A673 (cell line): ENCODE results near the gene MPHOSPH10. TPM values are rescaled to one million over a fixed set of nuclear protein-coding genes. Genes with fewer than 3 reads are reported as not detected.
A peak's percentile ranks its signal among the peaks of the same experiment; 100 is the strongest.

Source experiments
- BruUV-seq: library from RNA; stranded (reverse); fragments of 400-500 nt; replicated peaks from 2 replicates; lab custom pipeline; 2021; lab: Mats Ljungman, UMichigan
- CTCF ChIA-PET: fragments of 300-600 bp; sonication (Branson Sonifier 250); formaldehyde crosslinking; loops from one replicate; lab custom pipeline; 2022; ENCODE audit warnings: antibody characterized with exemption; lab: Charles Lee
- POLR2A ChIA-PET: fragments of 300-600 bp; sonication (Branson Sonifier 250); formaldehyde crosslinking; loops from one replicate; lab custom pipeline; 2022; ENCODE audit warnings: antibody characterized with exemption; ENCODE audit not compliant: low non-redundant PET; lab: Charles Lee
- DNase-seq: peaks from one replicate; pipeline ENCODE4 v3.0.0-alpha.2; 2015; ENCODE audit warnings: low spot score
- H3K27ac ChIP-seq: fragments of 200-600 bp; sonication (generic); 2 replicates; pipeline ENCODE4 v1.5.1; 2016; ENCODE audit warnings: mixed run types, low read depth, mild to moderate bottlenecking, mixed read lengths, antibody characterized with exemption, low read length; ENCODE audit not compliant: poor library complexity, severe bottlenecking
- H3K27me3 ChIP-seq: fragments of 200-600 bp; sonication (generic); replicated peaks from 2 replicates; pipeline ENCODE4 v1.6.1; 2017; ENCODE audit warnings: mixed run types, low read depth, mild to moderate bottlenecking, mixed read lengths, antibody characterized with exemption, low read length; ENCODE audit not compliant: insufficient read depth, poor library complexity
- H3K36me3 ChIP-seq: fragments of 200-600 bp; sonication (generic); 2 replicates; pipeline ENCODE4 v1.6.1; 2016; ENCODE audit warnings: mixed run types, mild to moderate bottlenecking, mixed read lengths, antibody characterized with exemption, low read length; ENCODE audit not compliant: insufficient read depth, poor library complexity, severe bottlenecking
- H3K4me1 ChIP-seq: fragments of 200-600 bp; sonication (generic); 2 replicates; pipeline ENCODE4 v1.6.1; 2017; ENCODE audit warnings: mixed run types, mild to moderate bottlenecking, mixed read lengths, antibody characterized with exemption, low read length; ENCODE audit not compliant: insufficient read depth, poor library complexity, severe bottlenecking
- H3K4me3 ChIP-seq: fragments of 200-600 bp; sonication (generic); 2 replicates; pipeline ENCODE4 v1.5.1; 2016; ENCODE audit warnings: low read depth, mixed run types, mild to moderate bottlenecking, mixed read lengths, low read length; ENCODE audit not compliant: poor library complexity, severe bottlenecking
- H3K9me3 ChIP-seq: fragments of 200-600 bp; sonication (generic); 2 replicates; pipeline ENCODE4 v1.6.1; 2016; ENCODE audit warnings: mixed run types, low read depth, mild to moderate bottlenecking, mixed read lengths, antibody characterized with exemption, low read length; ENCODE audit not compliant: poor library complexity, severe bottlenecking
- EZH2 ChIP-seq: fragments of 200-600 bp; sonication (generic); IDR thresholded peaks from 2 replicates; pipeline ENCODE4 v1.6.1; 2017; ENCODE audit warnings: borderline replicate concordance, low read depth, mild to moderate bottlenecking, mixed read lengths, antibody characterized with exemption, low read length; ENCODE audit not compliant: poor library complexity, severe bottlenecking
- intact Hi-C: fragments of 100-400 bp; cut with micrococcal nuclease; formaldehyde crosslinking; loops from one replicate; pipeline ENCODE4 v1.10.0; 2022; ENCODE audit not compliant: unreplicated experiment
- total RNA-seq: library from RNA; stranded (reverse); gene quantifications from 2 replicates; pipeline ENCODE4 v1.2.3, GENCODE V29; 2021
- TF ChIP-seq, protein P1 (sequence below): fragments of 300-800, 200-600 bp; sonication (generic); conservative IDR thresholded peaks from 2 replicates; pipeline ENCODE4 v1.5.1; 2017; ENCODE audit warnings: low read depth, mild to moderate bottlenecking, antibody characterized with exemption, low read length, moderate library complexity, mixed read lengths

Gene MPHOSPH10
- total RNA-seq, 1 experiment from 2014 or later, result 66.3 TPM

DNA sequence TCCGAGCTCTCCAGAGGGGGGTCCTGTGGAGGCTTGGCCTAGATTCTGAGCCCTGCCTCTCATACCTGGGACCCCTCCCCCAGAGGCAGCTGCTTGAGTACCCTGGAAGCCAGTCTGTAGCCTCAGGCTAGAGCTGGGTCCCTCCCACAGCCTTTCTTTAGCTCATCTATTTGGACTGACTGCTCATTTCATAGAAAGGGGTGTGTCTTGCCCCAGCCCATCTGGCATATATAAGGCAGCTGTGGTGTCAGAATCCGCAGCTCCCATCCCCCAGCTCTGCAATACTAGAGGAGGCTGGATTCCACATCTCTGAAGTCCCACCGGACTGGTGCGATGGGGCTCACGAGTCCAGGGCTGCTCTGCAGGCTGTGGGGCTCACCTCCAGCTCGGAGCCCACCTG lies 26.1 kb downstream of the MPHOSPH10 start:
- DNase-seq, result peak; percentile 73
- intact Hi-C loops, result loop anchor here (10.0 kb wide), 1 partner anchor 138 kb away; no protein-coding TSS in a partner anchor
- Histone ChIP-seq H3K9me3 (no peaks in the 10 kb centered on the region), H3K36me3 (no peaks in the 10 kb centered on the region), H3K27me3 (no peaks in the 10 kb centered on the region), H3K27ac (no peak overlapping the region), H3K4me3 (peak overlapping the region; percentile 17), H3K4me1 (peaks cover 6% of the 10 kb centered on the region)
- BruUV-seq, result no TSS peak
- TF ChIP-seq EZH2, result no peak
- TF ChIP-seq, protein P1, sequence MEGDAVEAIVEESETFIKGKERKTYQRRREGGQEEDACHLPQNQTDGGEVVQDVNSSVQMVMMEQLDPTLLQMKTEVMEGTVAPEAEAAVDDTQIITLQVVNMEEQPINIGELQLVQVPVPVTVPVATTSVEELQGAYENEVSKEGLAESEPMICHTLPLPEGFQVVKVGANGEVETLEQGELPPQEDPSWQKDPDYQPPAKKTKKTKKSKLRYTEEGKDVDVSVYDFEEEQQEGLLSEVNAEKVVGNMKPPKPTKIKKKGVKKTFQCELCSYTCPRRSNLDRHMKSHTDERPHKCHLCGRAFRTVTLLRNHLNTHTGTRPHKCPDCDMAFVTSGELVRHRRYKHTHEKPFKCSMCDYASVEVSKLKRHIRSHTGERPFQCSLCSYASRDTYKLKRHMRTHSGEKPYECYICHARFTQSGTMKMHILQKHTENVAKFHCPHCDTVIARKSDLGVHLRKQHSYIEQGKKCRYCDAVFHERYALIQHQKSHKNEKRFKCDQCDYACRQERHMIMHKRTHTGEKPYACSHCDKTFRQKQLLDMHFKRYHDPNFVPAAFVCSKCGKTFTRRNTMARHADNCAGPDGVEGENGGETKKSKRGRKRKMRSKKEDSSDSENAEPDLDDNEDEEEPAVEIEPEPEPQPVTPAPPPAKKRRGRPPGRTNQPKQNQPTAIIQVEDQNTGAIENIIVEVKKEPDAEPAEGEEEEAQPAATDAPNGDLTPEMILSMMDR, result no peak
- POLR2A ChIA-PET, result no interaction called here
- CTCF ChIA-PET, result interaction anchor here (0.6 to 1.6 kb wide), 3 partner anchors 56 to 293 kb away, joined by 3 to 11 read pairs (median 4); no protein-coding TSS in a partner anchor

DNA sequence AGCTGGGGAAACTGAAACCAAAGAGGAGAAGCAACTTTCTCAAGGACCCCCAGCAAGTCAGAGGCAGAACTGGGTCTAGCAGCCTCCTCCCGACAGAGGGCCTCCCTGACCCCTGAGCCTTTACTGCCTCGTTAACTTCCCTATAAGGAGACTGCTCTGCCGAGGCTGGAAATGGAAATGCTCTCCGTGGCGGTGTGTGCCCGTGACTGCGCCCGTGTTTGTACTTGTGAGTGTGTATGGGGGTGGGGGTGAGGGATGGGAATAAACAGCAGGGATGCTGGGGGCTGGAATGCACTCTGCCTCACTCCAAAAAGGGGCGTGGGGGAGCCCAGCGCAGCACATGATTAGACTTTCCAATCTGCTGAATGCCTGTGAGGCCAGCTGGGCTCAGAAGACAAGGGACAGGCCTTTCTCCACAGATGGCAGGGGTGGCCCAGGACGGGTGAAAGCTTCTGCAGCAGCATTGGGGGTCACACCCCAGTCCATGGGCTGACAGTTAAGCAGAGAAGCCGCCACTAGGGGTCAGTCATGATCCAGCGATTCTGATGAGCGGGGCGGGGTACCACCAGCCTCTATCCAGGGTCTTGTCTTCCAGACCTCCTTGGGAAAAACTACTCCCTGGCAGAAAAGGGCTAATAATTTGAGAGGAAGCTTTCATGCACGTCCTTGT lies 26.8 kb downstream of the MPHOSPH10 start:
- H3K9me3 ChIP-seq, result no peaks in the 10 kb centered on the region
- peaks cover 6% of the 10 kb centered on the region for H3K4me1 ChIP-seq
- no peaks in the 10 kb centered on the region for H3K36me3 ChIP-seq
- H3K27me3 ChIP-seq, result no peaks in the 10 kb centered on the region
- peak; percentile 69 for DNase-seq
- POLR2A ChIA-PET, result no interaction called here
- intact Hi-C loops, result loop anchor here (1.0 to 10.0 kb wide), 2 partner anchors 138 to 353 kb away; no protein-coding TSS in a partner anchor
- CTCF ChIA-PET, result interaction anchor here (0.6 to 1.1 kb wide), 2 partner anchors 143 to 293 kb away, joined by 3 to 4 read pairs; no protein-coding TSS in a partner anchor
- TF ChIP-seq, protein P1, result peak; percentile 79
- TF ChIP-seq EZH2, result no peak
- H3K27ac ChIP-seq, result no peak overlapping the region
- BruUV-seq, result no TSS peak
- peak overlapping the region; percentile 17 for H3K4me3 ChIP-seq

DNA sequence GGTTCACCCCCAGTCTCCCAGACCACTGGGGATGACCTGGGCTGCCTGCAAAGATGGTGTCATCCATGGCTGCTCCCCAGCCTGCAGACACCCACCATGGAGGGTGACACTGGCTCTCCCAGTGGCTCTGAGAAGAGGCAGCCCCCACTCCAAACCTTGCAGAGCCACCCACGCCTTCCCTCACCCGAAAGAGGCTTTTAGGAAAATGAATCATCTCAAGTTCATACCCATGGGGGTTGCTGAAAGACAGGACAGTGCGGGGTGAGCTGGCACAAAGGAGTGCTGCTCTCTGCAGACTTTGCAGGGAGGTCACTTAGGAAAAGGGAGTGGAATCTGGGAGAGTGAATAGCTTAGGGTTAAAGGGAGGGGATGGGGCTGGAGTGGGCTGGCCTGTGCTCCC lies 36.4 kb downstream of the MPHOSPH10 start:
- DNase-seq, result peak; percentile 14
- no peaks in the 10 kb centered on the region for H3K4me1 ChIP-seq
- ChIA-PET CTCF (no interaction called here), POLR2A (no interaction called here)
- TF ChIP-seq EZH2, result no peak
- TF ChIP-seq, protein P1, result no peak
- H3K27me3 ChIP-seq, result no peaks in the 10 kb centered on the region
- no peak overlapping the region for H3K4me3 ChIP-seq
- no TSS peak for BruUV-seq
- H3K36me3 ChIP-seq, result no peaks in the 10 kb centered on the region
- no peaks in the 10 kb centered on the region for H3K9me3 ChIP-seq
- H3K27ac ChIP-seq, result no peak overlapping the region
- intact Hi-C loops, result no loop called here
